SK-N-SH (cell line): ENCODE measurements around the gene SLC2A9.

ENCODE experiments used
- MEF2A ChIP-seq: IDR thresholded peaks from 2 replicates; pipeline ENCODE4 v1.4.0; 2012; ENCODE audit warnings: low read depth, borderline replicate concordance
- POLR2AphosphoS5 ChIP-seq: IDR thresholded peaks from 2 replicates; pipeline ENCODE4 v1.6.1; 2012; ENCODE audit warnings: low read depth, low read length
- RCOR1 ChIP-seq: fragments of 150-350 bp; IDR thresholded peaks from 2 replicates; pipeline ENCODE4 v1.6.1; 2017; ENCODE audit warnings: antibody characterized with exemption, low read length
- RXRA ChIP-seq: IDR thresholded peaks from 2 replicates; pipeline ENCODE4 v1.4.0; 2012; ENCODE audit warnings: low read depth, mild to moderate bottlenecking, borderline replicate concordance
- SIN3A ChIP-seq: IDR thresholded peaks from 2 replicates; pipeline ENCODE4 v1.6.1; 2012; ENCODE audit warnings: low read depth, mild to moderate bottlenecking, low read length, moderate library complexity, borderline replicate concordance
- SMC3 ChIP-seq: IDR thresholded peaks from 2 replicates; pipeline ENCODE4 v1.6.1; 2012; ENCODE audit warnings: low read depth, low read length, improper control_type of control experiment
- YY1 ChIP-seq: IDR thresholded peaks from 2 replicates; pipeline ENCODE4 v1.4.0; 2012; ENCODE audit warnings: low read depth, mild to moderate bottlenecking
- TF ChIP-seq, protein P1 (sequence below): fragments of 200-600 bp; sonication (generic); IDR thresholded peaks from 2 replicates; pipeline ENCODE4 v1.6.1; 2017; ENCODE audit warnings: antibody characterized with exemption, mild to moderate bottlenecking, moderate library complexity
- TF ChIP-seq, protein P2 (sequence below): IDR thresholded peaks from 2 replicates; pipeline ENCODE4 v1.6.1; 2012; ENCODE audit warnings: mild to moderate bottlenecking, low read depth, low read length, moderate library complexity
- TF ChIP-seq, protein P3 (sequence below): IDR thresholded peaks from 2 replicates; pipeline ENCODE4 v1.4.0; 2012; ENCODE audit warnings: low read depth, borderline replicate concordance

DNA sequence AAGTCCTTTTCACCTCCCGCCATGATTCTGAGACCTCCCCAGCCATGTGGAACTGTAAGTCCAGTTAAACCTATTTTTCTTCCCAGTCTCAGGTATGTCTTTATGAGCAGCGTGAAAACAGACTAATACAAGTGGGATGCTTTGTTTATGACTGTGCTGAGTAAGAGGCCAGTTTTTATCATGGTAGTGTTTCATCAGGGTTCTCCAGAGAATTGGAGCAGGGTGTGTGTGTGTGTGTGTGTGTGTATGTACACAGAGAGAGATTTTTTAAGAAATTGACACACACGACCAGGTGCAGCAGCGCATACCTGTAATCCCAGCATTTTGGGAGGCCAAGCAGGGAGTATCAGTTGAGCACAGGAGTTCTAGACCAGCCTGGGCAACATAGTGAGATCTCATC, 34.6 kb upstream of the SLC2A9 start:
- TF ChIP-seq, protein P1, sequence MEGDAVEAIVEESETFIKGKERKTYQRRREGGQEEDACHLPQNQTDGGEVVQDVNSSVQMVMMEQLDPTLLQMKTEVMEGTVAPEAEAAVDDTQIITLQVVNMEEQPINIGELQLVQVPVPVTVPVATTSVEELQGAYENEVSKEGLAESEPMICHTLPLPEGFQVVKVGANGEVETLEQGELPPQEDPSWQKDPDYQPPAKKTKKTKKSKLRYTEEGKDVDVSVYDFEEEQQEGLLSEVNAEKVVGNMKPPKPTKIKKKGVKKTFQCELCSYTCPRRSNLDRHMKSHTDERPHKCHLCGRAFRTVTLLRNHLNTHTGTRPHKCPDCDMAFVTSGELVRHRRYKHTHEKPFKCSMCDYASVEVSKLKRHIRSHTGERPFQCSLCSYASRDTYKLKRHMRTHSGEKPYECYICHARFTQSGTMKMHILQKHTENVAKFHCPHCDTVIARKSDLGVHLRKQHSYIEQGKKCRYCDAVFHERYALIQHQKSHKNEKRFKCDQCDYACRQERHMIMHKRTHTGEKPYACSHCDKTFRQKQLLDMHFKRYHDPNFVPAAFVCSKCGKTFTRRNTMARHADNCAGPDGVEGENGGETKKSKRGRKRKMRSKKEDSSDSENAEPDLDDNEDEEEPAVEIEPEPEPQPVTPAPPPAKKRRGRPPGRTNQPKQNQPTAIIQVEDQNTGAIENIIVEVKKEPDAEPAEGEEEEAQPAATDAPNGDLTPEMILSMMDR, result no peak
- TF ChIP-seq YY1 (no peak), MEF2A (no peak), SMC3 (no peak), SIN3A (no peak), POLR2AphosphoS5 (no peak), RXRA (no peak), RCOR1 (no peak)
- TF ChIP-seq, protein P2, sequence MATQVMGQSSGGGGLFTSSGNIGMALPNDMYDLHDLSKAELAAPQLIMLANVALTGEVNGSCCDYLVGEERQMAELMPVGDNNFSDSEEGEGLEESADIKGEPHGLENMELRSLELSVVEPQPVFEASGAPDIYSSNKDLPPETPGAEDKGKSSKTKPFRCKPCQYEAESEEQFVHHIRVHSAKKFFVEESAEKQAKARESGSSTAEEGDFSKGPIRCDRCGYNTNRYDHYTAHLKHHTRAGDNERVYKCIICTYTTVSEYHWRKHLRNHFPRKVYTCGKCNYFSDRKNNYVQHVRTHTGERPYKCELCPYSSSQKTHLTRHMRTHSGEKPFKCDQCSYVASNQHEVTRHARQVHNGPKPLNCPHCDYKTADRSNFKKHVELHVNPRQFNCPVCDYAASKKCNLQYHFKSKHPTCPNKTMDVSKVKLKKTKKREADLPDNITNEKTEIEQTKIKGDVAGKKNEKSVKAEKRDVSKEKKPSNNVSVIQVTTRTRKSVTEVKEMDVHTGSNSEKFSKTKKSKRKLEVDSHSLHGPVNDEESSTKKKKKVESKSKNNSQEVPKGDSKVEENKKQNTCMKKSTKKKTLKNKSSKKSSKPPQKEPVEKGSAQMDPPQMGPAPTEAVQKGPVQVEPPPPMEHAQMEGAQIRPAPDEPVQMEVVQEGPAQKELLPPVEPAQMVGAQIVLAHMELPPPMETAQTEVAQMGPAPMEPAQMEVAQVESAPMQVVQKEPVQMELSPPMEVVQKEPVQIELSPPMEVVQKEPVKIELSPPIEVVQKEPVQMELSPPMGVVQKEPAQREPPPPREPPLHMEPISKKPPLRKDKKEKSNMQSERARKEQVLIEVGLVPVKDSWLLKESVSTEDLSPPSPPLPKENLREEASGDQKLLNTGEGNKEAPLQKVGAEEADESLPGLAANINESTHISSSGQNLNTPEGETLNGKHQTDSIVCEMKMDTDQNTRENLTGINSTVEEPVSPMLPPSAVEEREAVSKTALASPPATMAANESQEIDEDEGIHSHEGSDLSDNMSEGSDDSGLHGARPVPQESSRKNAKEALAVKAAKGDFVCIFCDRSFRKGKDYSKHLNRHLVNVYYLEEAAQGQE, result no peak
- TF ChIP-seq, protein P3, sequence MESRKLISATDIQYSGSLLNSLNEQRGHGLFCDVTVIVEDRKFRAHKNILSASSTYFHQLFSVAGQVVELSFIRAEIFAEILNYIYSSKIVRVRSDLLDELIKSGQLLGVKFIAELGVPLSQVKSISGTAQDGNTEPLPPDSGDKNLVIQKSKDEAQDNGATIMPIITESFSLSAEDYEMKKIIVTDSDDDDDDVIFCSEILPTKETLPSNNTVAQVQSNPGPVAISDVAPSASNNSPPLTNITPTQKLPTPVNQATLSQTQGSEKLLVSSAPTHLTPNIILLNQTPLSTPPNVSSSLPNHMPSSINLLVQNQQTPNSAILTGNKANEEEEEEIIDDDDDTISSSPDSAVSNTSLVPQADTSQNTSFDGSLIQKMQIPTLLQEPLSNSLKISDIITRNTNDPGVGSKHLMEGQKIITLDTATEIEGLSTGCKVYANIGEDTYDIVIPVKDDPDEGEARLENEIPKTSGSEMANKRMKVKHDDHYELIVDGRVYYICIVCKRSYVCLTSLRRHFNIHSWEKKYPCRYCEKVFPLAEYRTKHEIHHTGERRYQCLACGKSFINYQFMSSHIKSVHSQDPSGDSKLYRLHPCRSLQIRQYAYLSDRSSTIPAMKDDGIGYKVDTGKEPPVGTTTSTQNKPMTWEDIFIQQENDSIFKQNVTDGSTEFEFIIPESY, result no peak
